Measurements from ENCODE around the gene KIF20A. TPM values are rescaled to one million over a fixed set of nuclear protein-coding genes. Genes with fewer than 3 reads are reported as not detected.
"Not testable (repeated sequence)": the region's sequence is repeated elsewhere in the genome, so short reads cannot be mapped to it uniquely, and the experiment has no call there.

KIF20A gene
- polyA plus RNA-seq, 2 of the 4 experiments (the other 2 are of a cell fraction), result 37.4 to 45.0 TPM

DNA sequence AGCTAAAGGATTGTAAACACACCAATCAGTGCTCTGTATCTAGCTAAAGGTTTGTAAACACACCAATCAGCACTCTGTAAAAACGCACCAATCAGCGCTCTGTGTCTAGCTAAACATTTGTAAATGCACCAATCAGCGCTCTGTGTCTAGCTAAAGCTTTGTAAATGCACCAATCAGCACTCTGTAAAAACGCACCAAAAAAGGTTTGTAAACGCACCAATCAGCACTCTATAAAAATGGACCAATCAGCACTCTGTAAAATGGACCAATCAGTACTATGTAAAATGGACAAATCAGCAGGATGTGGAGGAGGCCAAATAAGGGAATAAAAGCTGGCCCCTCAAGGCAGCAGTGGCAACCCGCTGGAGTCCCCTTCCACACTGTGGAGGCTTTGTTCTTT lies 35.3 kb upstream of the KIF20A start:
- 83% methylated on average over 6 of the region's 6 CpGs for WGBS (ENCODE audit: missing lambda C conversion rate)
- peak; percentile 46 for TF ChIP-seq MAFK (IDR thresholded peaks at IDR 0.05; ENCODE audit: partially characterized antibody)
- DNase-seq (ENCODE audit: low read depth in 1 of 2, low spot score in 1 of 2); H3K4me1 ChIP-seq; POLR2A ChIA-PET; ATAC-seq; H3K4me3 ChIP-seq; H3K27ac ChIP-seq; H3K4me2 ChIP-seq; FAIRE-seq; H3K9me3 ChIP-seq: not testable (repeated sequence)
- CTCF ChIA-PET, result interaction anchor here (1.5 to 10.7 kb wide), 6 partner anchors 10 to 362 kb away, joined by 3 to 85 read pairs (median 7); no protein-coding TSS in a partner anchor

DNA sequence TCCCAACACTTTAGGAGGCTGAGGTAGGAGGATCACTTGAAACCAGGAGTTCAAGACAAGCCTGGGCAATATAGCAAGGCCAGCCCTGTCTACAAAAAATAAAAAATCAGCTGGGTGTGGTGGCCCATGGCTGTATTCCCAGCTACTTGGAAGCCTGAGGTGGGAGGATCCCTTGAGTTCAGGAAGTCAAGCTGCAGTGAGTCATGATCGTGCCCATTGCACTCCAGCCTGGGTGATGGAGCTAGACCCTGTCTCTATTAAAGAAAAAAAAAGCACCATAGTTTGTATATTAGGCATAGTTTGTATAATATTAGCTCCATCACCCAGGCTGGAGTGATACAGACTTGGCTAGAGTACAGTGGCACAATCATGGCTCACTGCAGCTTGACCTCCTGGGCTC lies 30.1 kb upstream of the KIF20A start:
- TF ChIP-seq, protein P1, sequence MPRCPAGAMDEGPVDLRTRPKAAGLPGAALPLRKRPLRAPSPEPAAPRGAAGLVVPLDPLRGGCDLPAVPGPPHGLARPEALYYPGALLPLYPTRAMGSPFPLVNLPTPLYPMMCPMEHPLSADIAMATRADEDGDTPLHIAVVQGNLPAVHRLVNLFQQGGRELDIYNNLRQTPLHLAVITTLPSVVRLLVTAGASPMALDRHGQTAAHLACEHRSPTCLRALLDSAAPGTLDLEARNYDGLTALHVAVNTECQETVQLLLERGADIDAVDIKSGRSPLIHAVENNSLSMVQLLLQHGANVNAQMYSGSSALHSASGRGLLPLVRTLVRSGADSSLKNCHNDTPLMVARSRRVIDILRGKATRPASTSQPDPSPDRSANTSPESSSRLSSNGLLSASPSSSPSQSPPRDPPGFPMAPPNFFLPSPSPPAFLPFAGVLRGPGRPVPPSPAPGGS (IDR thresholded peaks at IDR 0.05), result no peak
- TF ChIP-seq, protein P2, sequence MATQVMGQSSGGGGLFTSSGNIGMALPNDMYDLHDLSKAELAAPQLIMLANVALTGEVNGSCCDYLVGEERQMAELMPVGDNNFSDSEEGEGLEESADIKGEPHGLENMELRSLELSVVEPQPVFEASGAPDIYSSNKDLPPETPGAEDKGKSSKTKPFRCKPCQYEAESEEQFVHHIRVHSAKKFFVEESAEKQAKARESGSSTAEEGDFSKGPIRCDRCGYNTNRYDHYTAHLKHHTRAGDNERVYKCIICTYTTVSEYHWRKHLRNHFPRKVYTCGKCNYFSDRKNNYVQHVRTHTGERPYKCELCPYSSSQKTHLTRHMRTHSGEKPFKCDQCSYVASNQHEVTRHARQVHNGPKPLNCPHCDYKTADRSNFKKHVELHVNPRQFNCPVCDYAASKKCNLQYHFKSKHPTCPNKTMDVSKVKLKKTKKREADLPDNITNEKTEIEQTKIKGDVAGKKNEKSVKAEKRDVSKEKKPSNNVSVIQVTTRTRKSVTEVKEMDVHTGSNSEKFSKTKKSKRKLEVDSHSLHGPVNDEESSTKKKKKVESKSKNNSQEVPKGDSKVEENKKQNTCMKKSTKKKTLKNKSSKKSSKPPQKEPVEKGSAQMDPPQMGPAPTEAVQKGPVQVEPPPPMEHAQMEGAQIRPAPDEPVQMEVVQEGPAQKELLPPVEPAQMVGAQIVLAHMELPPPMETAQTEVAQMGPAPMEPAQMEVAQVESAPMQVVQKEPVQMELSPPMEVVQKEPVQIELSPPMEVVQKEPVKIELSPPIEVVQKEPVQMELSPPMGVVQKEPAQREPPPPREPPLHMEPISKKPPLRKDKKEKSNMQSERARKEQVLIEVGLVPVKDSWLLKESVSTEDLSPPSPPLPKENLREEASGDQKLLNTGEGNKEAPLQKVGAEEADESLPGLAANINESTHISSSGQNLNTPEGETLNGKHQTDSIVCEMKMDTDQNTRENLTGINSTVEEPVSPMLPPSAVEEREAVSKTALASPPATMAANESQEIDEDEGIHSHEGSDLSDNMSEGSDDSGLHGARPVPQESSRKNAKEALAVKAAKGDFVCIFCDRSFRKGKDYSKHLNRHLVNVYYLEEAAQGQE (IDR thresholded peaks at IDR 0.05), result no peak
- TF ChIP-seq MYC (IDR thresholded peaks at IDR 0.05; ENCODE audit: borderline replicate concordance, low read length) (no peak), EP300 (IDR thresholded peaks at IDR 0.05) (no peak), HOXB5 (CRISPR knock-in tag; IDR thresholded peaks at IDR 0.05) (no peak)
- TF ChIP-seq, protein P3, sequence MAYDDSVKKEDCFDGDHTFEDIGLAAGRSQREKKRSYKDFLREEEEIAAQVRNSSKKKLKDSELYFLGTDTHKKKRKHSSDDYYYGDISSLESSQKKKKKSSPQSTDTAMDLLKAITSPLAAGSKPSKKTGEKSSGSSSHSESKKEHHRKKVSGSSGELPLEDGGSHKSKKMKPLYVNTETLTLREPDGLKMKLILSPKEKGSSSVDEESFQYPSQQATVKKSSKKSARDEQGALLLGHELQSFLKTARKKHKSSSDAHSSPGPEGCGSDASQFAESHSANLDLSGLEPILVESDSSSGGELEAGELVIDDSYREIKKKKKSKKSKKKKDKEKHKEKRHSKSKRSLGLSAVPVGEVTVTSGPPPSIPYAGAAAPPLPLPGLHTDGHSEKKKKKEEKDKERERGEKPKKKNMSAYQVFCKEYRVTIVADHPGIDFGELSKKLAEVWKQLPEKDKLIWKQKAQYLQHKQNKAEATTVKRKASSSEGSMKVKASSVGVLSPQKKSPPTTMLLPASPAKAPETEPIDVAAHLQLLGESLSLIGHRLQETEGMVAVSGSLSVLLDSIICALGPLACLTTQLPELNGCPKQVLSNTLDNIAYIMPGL (CRISPR knock-in tag; IDR thresholded peaks at IDR 0.05; ENCODE audit: borderline replicate concordance), result no peak
- TF ChIP-seq, protein P4, sequence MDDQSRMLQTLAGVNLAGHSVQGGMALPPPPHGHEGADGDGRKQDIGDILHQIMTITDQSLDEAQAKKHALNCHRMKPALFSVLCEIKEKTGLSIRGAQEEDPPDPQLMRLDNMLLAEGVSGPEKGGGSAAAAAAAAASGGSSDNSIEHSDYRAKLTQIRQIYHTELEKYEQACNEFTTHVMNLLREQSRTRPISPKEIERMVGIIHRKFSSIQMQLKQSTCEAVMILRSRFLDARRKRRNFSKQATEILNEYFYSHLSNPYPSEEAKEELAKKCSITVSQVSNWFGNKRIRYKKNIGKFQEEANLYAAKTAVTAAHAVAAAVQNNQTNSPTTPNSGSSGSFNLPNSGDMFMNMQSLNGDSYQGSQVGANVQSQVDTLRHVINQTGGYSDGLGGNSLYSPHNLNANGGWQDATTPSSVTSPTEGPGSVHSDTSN (IDR thresholded peaks at IDR 0.05), result no peak
- FAIRE-seq, result no peak
- WGBS (ENCODE audit: missing lambda C conversion rate), result 32% methylated on average over 1 of the region's 1 CpG
- peaks cover 12% of the 10 kb centered on the region for H3K4me1 ChIP-seq
- ChIA-PET CTCF (interaction anchor here (0.7 to 10.7 kb wide), 7 partner anchors 14 to 519 kb away, joined by 3 to 85 read pairs (median 5); no protein-coding TSS in a partner anchor), POLR2A (interaction anchor here (1.2 kb wide), 1 partner anchor 10 kb away, joined by 3 read pairs; no protein-coding TSS in a partner anchor)
- DNase-seq (ENCODE audit: low read depth in 1 of 2, low spot score in 1 of 2), result peak in 1 of 2 experiments; percentile 67
- H3K9me3 ChIP-seq, result no peaks in the 10 kb centered on the region
- no peak overlapping the region for H3K4me3 ChIP-seq
- peak overlapping the region in 1 of 2 experiments; percentile 29; a peak in 3 of 6 replicates for H3K27ac ChIP-seq
- ATAC-seq, result peak; percentile 83 to 84; a peak in 5 of 6 replicates
- peak overlapping the region; percentile 48 for H3K4me2 ChIP-seq

DNA sequence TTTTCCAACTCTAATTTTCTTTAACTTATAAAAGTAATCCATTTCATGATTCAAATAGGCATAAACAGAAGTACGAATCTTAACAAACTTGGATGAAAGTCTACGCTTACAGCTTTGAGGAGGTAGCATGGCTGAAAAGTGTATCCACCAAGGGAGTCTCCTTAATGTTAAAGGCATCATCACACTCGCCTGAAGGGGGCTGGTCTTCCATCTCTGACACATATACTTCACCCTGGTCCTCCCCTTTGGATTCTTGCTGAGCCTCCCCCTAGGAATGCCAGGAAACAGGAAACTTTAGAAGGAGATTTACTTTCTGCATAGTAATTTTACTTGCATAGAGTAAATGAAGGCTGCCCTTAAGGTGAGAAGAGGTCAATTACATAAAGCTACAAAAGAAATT lies 29.4 kb upstream of the KIF20A start:
- no peak overlapping the region for H3K4me3 ChIP-seq
- H3K4me1 ChIP-seq, result peaks cover 12% of the 10 kb centered on the region
- CTCF ChIA-PET, result interaction anchor here (0.8 to 10.7 kb wide), 6 partner anchors 13 to 520 kb away, joined by 3 to 85 read pairs (median 5); no protein-coding TSS in a partner anchor
- H3K27ac ChIP-seq, result no peak overlapping the region
- POLR2A ChIA-PET, result interaction anchor here (1.2 kb wide), 1 partner anchor 9 kb away, joined by 3 read pairs; no protein-coding TSS in a partner anchor
- no peak overlapping the region for H3K4me2 ChIP-seq
- FAIRE-seq (no peak), ATAC-seq (peak; percentile 62 to 72; a peak in 4 of 6 replicates), DNase-seq (ENCODE audit: low read depth in 1 of 2, low spot score in 1 of 2) (peak in 1 of 2 experiments; percentile 17)
- H3K9me3 ChIP-seq, result no peaks in the 10 kb centered on the region
- WGBS (ENCODE audit: missing lambda C conversion rate), result 40% methylated on average over 3 of the region's 3 CpGs
- no peak for TF ChIP-seq CHD4 (IDR thresholded peaks at IDR 0.05; ENCODE audit: borderline replicate concordance)
- TF ChIP-seq NFE2L2 (conservative IDR thresholded peaks at IDR 0.05; ENCODE audit: low read length), result no peak
- TF ChIP-seq, protein P5, sequence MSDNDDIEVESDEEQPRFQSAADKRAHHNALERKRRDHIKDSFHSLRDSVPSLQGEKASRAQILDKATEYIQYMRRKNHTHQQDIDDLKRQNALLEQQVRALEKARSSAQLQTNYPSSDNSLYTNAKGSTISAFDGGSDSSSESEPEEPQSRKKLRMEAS (IDR thresholded peaks at IDR 0.05), result no peak
- no peak for TF ChIP-seq FOSB (CRISPR knock-in tag; IDR thresholded peaks at IDR 0.05)
- no peak for TF ChIP-seq ZSCAN20 (CRISPR knock-in tag; IDR thresholded peaks at IDR 0.05)

DNA sequence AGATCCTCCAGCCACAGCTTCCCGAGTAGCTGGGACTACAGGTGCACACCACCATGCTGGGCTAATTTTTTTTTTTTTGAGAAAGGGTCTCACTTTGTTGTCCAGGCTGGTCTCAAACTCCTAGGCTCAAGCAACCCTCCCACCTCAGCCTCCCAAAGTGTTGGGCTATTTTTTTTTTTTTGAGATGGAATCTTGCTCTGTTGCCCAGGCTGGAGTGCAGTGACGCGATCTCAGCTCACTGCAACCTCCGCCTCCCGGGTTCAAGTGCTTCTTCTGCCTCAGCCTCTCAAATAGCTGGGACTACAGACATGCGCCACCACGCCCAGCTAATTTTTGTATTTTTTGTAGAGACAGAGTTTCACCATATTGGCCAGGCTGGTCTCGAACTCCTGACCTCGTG lies 22.9 kb upstream of the KIF20A start:
- H3K4me3 ChIP-seq; FAIRE-seq; H3K4me1 ChIP-seq; ATAC-seq; H3K9me3 ChIP-seq; POLR2A ChIA-PET; H3K4me2 ChIP-seq; DNase-seq (ENCODE audit: low read depth in 1 of 2, low spot score in 1 of 2); H3K27ac ChIP-seq: not testable (repeated sequence)
- WGBS (ENCODE audit: missing lambda C conversion rate), result over 99% methylated on average over 9 of the region's 9 CpGs
- CTCF ChIA-PET, result interaction anchor here (0.6 kb wide), 1 partner anchor 353 kb away, joined by 3 read pairs; no protein-coding TSS in a partner anchor
